Middle frontal gyrus (tissue), 1 donor: Measurements from ENCODE around the gene CACNB1.
"Not testable (repeated sequence)": the region's sequence is repeated elsewhere in the genome, so short reads cannot be mapped to it uniquely, and the experiment has no call there.

Experiments
- DNase-seq: peaks from one replicate; pipeline ENCODE4 v3.0.0-alpha.2; 2015; ENCODE audit warnings: low spot score; ENCODE audit errors: extremely low spot score

CACNB1 gene

GRCh38 chr17:39175695-39176093 lies 21.8 kb downstream of the CACNB1 start:
- DNase-seq, result no peak

GRCh38 chr17:39174920-39175694 lies 22.4 kb downstream of the CACNB1 start:
- DNase-seq, result peak; percentile 49

GRCh38 chr17:39173526-39174274 lies 23.8 kb downstream of the CACNB1 start:
- DNase-seq, result no peak

GRCh38 chr17:39173080-39173479 lies 24.4 kb downstream of the CACNB1 start:
- no peak for DNase-seq

GRCh38 chr17:39171933-39172332 lies 25.5 kb downstream of the CACNB1 start:
- no peak for DNase-seq

- no peak for DNase-seq
These were observed 26.9 kb downstream of the CACNB1 start for GRCh38 chr17:39170558-39170957.

- no peak for DNase-seq
These were observed 27.4 kb downstream of the CACNB1 start for GRCh38 chr17:39170109-39170508.

GRCh38 chr17:39169518-39169917 lies 28.0 kb downstream of the CACNB1 start:
- no peak for DNase-seq

- no peak for DNase-seq
These were observed 28.4 kb downstream of the CACNB1 start for GRCh38 chr17:39169101-39169500.

GRCh38 chr17:39168503-39168902 lies 29.0 kb downstream of the CACNB1 start:
- not testable (repeated sequence) for DNase-seq

GRCh38 chr17:39167476-39167875 lies 30.0 kb downstream of the CACNB1 start:
- DNase-seq, result no peak

GRCh38 chr17:39166437-39167335 lies 30.8 kb downstream of the CACNB1 start:
- no peak for DNase-seq

GRCh38 chr17:39165841-39166349 lies 31.6 kb downstream of the CACNB1 start, which contains the start of gene ARL5C:
ARL5C (minus strand) TSS chr17:39166161; CDS start chr17:39165760, 401 bp downstream.
- no peak for DNase-seq

- no peak for DNase-seq
These were observed 32.2 kb downstream of the CACNB1 start for GRCh38 chr17:39165178-39165840.

GRCh38 chr17:39164675-39165143 lies 32.8 kb downstream of the CACNB1 start:
- no peak for DNase-seq

GRCh38 chr17:39161962-39162361 lies 35.5 kb downstream of the CACNB1 start:
- no peak for DNase-seq

GRCh38 chr17:39158623-39159022 lies 38.8 kb downstream of the CACNB1 start:
- no peak for DNase-seq

GRCh38 chr17:39156491-39156890 lies 41.0 kb downstream of the CACNB1 start:
- no peak for DNase-seq

GRCh38 chr17:39155654-39156053 lies 41.8 kb downstream of the CACNB1 start:
- DNase-seq, result no peak

- DNase-seq, result peak; percentile 87
These were observed 43.8 kb downstream of the CACNB1 start for GRCh38 chr17:39153599-39154051.
